Gastroesophageal sphincter (tissue), 4 donors: ENCODE measurements around the gene RAX2. TPM values are rescaled to one million over a fixed set of nuclear protein-coding genes. Genes with fewer than 3 reads are reported as not detected.
"Not testable (repeated sequence)": the region's sequence is repeated elsewhere in the genome, so short reads cannot be mapped to it uniquely, and the experiment has no call there.

Source experiments
- ATAC-seq: fragments of 150-250 bp; one replicate; pipeline ENCODE4 v1.9.1; 2016; ENCODE audit warnings: mild to moderate bottlenecking, moderate library complexity
- H3K27ac ChIP-seq, 4 donors: fragments of 200-600 bp; sonication (generic) in 3 of 4; 1 replicate in 3 of 4; 2 replicates in 1 of 4; pipeline ENCODE4 v1.5.1; 2016 to 2019
- H3K27me3 ChIP-seq: fragments of 200-600 bp; sonication (generic); one replicate; pipeline ENCODE4 v1.5.1; 2019
- H3K36me3 ChIP-seq, 2 donors: fragments of 200-600 bp; sonication (generic); one replicate each; pipeline ENCODE4 v1.5.1; 2019; ENCODE audit warnings: control low read depth in 1 of 2
- H3K4me1 ChIP-seq, 3 donors: fragments of 200-600 bp; sonication (generic); 1 replicate in 2 of 3; 2 replicates in 1 of 3; pipeline ENCODE4 v1.5.1; 2016 to 2019; ENCODE audit warnings: control low read depth in 2 of 3
- H3K4me3 ChIP-seq, 2 donors: fragments of 200-600 bp; sonication (generic); one replicate each; pipeline ENCODE4 v1.5.1; 2019; ENCODE audit warnings: mild to moderate bottlenecking in 1 of 2, moderate library complexity in 1 of 2
- H3K9me3 ChIP-seq, 3 donors: fragments of 200-600 bp; sonication (generic); one replicate each; pipeline ENCODE4 v1.5.1; 2017 to 2019; ENCODE audit warnings: control low read depth in 2 of 3
- EP300 ChIP-seq: sonication (generic); formaldehyde crosslinking; IDR thresholded peaks from one replicate; pipeline ENCODE4 v1.6.1; 2017; ENCODE audit warnings: antibody characterized with exemption, mild to moderate bottlenecking
- POLR2A ChIP-seq, 2 donors: fragments of 450-650 bp; IDR thresholded peaks; one replicate each; pipeline ENCODE4 v1.6.1; 2017; ENCODE audit warnings: antibody characterized with exemption in 2 of 2, mild to moderate bottlenecking in 2 of 2, moderate library complexity in 1 of 2
- POLR2AphosphoS5 ChIP-seq: sonication (generic); formaldehyde crosslinking; IDR thresholded peaks from one replicate; pipeline ENCODE4 v1.6.1; 2017; ENCODE audit warnings: antibody characterized with exemption
- WGBS, 2 donors: methylation state at CpG; one replicate each; pipeline ENCODE4 v1.1.5; 2018; ENCODE audit warnings: low coverage in 1 of 2; 5-methylcytosine and 5-hydroxymethylcytosine counted together
- total RNA-seq, 4 donors: library from RNA; depleted of rRNA; stranded (reverse); fragments of >200 nt; gene quantifications; one replicate each; pipeline ENCODE4 v1.1.0, GENCODE V29; 2016
- TF ChIP-seq, protein P1 (sequence below), 4 experiments: fragments of 200-600 bp in 2 of 4; fragments of 450-650 bp in 2 of 4; sonication (generic) in 1 of 4; IDR thresholded peaks; one replicate each; pipeline ENCODE4 v1.5.1; 2017 to 2019; ENCODE audit warnings: antibody characterized with exemption in 4 of 4, mild to moderate bottlenecking in 2 of 4, moderate library complexity in 2 of 4

RAX2 gene
- total RNA-seq, 4 donors from 2014 or later: not detected

DNA sequence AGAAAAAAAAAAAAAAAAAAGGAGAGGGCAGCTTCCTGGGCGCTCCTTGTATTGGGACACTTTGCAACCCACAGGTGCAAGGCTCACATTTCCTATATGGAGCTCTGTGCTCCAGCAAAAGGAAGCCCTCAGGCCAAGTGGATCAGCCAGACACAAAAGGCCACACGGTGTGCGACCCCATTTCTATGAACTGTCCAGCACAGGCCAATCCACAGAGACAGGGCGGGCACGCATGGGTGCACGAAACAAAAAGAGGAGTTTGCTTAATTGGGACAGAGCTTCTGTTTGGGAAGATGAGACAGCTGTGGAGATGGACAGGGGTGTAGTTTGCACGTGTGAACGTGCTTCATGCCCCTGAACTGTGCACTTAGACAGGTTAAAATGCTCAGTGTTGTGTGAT is 45.7 kb upstream of the RAX2 start:
- Histone ChIP-seq H3K36me3 (no peaks in the 10 kb centered on the region), H3K4me1 (peaks cover 0 to 6% (median 0%) of the 10 kb centered on the region in 3 donors), H3K27ac (no peak overlapping the region), H3K9me3 (no peaks in the 10 kb centered on the region), H3K27me3 (peaks cover 17% of the 10 kb centered on the region), H3K4me3 (no peak overlapping the region)
- no peak for ATAC-seq
- WGBS, 2 donors: 88 to 100% methylated on average over 2 to 7 of the region's 8 CpGs
- TF ChIP-seq POLR2A (IDR thresholded peaks at IDR 0.05) (no peak), EP300 (no peak), POLR2AphosphoS5 (no peak)
- TF ChIP-seq, protein P1, sequence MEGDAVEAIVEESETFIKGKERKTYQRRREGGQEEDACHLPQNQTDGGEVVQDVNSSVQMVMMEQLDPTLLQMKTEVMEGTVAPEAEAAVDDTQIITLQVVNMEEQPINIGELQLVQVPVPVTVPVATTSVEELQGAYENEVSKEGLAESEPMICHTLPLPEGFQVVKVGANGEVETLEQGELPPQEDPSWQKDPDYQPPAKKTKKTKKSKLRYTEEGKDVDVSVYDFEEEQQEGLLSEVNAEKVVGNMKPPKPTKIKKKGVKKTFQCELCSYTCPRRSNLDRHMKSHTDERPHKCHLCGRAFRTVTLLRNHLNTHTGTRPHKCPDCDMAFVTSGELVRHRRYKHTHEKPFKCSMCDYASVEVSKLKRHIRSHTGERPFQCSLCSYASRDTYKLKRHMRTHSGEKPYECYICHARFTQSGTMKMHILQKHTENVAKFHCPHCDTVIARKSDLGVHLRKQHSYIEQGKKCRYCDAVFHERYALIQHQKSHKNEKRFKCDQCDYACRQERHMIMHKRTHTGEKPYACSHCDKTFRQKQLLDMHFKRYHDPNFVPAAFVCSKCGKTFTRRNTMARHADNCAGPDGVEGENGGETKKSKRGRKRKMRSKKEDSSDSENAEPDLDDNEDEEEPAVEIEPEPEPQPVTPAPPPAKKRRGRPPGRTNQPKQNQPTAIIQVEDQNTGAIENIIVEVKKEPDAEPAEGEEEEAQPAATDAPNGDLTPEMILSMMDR (IDR thresholded peaks at IDR 0.05): no peak

DNA sequence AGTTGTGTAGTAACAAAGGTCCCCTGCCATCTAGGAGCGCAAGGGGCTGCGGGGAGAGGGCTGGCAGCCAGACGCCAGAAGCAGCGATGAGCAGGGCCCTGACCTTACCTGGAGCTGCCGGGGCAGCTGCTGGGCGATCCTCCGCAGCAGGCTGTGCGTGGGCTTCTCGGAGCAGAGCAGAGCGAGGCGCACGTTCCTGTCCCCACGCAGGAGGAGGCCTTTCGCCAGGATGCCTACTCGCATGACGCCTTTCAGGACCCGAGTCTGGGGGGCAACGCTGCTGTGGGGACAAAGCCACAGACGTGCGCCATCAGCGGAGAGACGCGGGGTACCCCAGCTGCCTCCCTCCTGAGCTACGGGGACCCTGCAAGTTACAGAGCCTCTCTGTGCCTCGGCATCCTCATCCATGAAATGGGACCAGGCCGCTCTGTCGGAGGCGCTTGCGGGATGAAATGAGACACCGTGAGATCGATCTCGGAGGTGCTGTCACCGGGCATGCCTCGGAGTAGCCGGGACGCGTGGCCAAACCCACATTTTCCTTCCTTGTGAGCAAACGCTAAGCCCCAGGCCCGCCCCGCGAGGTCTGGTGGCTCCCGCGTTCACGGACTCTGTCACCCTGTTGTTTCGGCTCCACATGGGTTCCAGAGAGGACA is 44.7 kb upstream of the RAX2 start:
- no peaks in the 10 kb centered on the region for H3K36me3 ChIP-seq
- H3K27me3 ChIP-seq: peaks cover 15% of the 10 kb centered on the region
- H3K9me3 ChIP-seq: no peaks in the 10 kb centered on the region
- TF ChIP-seq, protein P1 (IDR thresholded peaks at IDR 0.05): no peak
- no peak for TF ChIP-seq POLR2A (IDR thresholded peaks at IDR 0.05)
- TF ChIP-seq POLR2AphosphoS5: no peak
- TF ChIP-seq EP300: no peak
- no peak for ATAC-seq
- no peak overlapping the region for H3K27ac ChIP-seq
- no CpG with 5 or more reads among the region's 45 CpGs for WGBS, 2 donors
- peaks cover 0 to under 1% (median 0%) of the 10 kb centered on the region in 3 donors for H3K4me1 ChIP-seq
- no peak overlapping the region for H3K4me3 ChIP-seq

DNA sequence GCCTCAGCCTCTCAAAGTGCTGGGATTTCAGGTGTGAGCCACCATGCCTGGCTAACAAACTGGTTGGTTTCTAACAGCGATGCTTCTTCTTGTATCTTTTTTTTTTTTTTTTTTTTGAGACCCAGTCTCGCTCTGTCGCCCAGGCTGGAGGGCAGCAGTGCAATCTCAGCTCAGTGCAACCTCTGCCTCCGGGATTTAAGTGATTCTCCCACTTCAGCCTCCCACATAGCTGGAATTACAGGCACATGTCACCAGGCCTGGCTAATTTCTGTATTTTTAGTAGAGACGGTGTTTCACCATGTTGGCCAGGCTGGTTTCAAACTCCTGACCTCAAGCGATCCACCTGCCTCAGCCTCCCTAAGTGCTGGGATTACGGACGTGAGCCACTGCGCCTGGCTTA is 44.1 kb upstream of the RAX2 start:
- WGBS, 2 donors: 78 to 98% methylated on average over 5 of the region's 9 CpGs
- H3K27me3 ChIP-seq: peaks cover 20% of the 10 kb centered on the region
- H3K4me1 ChIP-seq, H3K27ac ChIP-seq, ATAC-seq, H3K36me3 ChIP-seq, H3K9me3 ChIP-seq, H3K4me3 ChIP-seq: not testable (repeated sequence)

DNA sequence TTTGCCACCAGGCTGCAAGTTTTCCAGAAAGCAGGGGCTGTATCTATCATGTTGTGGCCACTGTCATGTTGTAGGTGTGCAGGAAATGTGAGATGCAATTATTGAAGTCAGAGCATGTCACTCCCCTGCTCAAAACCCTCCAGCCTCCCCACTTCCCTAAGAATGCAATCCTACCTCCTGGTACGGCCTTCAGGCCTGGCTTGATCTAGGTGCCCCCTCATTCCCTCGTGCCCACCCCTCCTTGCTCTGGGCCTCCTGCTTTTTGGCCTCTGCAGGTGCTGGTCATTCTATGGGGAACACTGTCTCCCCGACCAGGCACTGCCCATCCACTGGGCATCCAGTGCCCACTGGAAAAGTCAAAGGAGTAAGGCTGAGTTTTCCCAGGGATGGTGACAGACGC is 42.6 kb upstream of the RAX2 start:
- WGBS, 2 donors: 53 to 82% methylated on average over 2 to 3 of the region's 4 CpGs
- peaks cover 34% of the 10 kb centered on the region for H3K27me3 ChIP-seq
- no peaks in the 10 kb centered on the region for H3K9me3 ChIP-seq
- no peaks in the 10 kb centered on the region for H3K4me1 ChIP-seq
- TF ChIP-seq, protein P1 (IDR thresholded peaks at IDR 0.05): no peak
- TF ChIP-seq POLR2AphosphoS5: no peak
- no peak for TF ChIP-seq POLR2A (IDR thresholded peaks at IDR 0.05)
- TF ChIP-seq EP300: no peak
- no peak for ATAC-seq
- no peaks in the 10 kb centered on the region for H3K36me3 ChIP-seq
- no peak overlapping the region for H3K4me3 ChIP-seq
- no peak overlapping the region for H3K27ac ChIP-seq

DNA sequence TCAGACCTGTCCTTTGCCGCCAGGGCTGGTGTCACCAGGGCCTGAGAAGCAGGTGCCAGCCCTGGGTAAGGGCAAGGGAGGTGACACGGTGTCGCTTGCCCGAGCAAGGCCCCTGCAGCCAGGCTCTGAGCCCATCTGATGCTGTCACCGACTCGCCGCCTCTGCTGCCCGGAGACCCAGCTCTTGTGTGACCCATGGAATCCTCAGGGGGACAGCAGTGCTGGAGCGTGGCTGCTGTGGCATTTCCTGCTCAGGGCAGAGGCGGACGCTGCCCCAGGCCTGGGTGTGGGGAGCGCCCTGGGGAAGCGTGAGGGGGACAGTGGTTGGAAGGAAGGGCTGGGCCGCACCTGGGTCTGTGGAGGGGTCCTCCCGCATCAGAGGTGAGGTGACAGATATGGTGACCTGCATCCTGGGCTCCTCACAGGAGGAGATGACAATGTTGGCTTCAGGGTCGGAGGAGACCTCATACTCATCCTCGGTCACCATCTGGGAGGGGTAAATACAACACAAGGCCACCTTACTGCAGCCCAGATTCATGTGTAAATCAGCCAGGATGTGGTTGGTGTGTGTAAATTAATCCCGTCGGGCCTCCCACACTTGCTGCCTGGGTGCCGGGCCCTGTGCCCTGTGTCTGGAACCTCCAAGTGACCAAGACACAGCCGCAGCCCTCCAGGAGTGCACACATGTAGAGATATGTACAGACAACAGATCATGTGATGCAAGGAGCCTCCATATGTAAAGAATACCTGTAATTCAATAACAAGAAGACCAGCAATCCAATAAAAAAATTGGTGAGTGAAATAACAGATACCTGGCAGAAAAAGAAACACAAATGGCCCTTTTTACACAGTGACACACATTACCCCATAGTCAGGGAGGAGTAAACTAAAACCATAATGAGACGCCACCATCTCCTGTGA is 41.7 kb upstream of the RAX2 start:
- 77 to 86% methylated on average over 1 to 3 of the region's 22 CpGs for WGBS, 2 donors
- H3K9me3 ChIP-seq: no peaks in the 10 kb centered on the region
- no peaks in the 10 kb centered on the region for H3K4me1 ChIP-seq
- no peak for ATAC-seq
- TF ChIP-seq POLR2AphosphoS5 (no peak), POLR2A (IDR thresholded peaks at IDR 0.05) (no peak), EP300 (no peak)
- TF ChIP-seq, protein P1 (IDR thresholded peaks at IDR 0.05): no peak
- no peak overlapping the region for H3K4me3 ChIP-seq
- no peaks in the 10 kb centered on the region for H3K36me3 ChIP-seq
- H3K27ac ChIP-seq: no peak overlapping the region
- peaks cover 34% of the 10 kb centered on the region for H3K27me3 ChIP-seq
